T-helper 22 cell (primary cell): Measurements from ENCODE around the gene SEC31B.
A peak's percentile ranks its signal among the peaks of the same experiment; 100 is the strongest.

Experiments used
- DNase-seq: peaks from one replicate; pipeline ENCODE4 v3.0.0-alpha.2; 2020; ENCODE audit warnings: low read depth

The SEC31B gene, protein sequence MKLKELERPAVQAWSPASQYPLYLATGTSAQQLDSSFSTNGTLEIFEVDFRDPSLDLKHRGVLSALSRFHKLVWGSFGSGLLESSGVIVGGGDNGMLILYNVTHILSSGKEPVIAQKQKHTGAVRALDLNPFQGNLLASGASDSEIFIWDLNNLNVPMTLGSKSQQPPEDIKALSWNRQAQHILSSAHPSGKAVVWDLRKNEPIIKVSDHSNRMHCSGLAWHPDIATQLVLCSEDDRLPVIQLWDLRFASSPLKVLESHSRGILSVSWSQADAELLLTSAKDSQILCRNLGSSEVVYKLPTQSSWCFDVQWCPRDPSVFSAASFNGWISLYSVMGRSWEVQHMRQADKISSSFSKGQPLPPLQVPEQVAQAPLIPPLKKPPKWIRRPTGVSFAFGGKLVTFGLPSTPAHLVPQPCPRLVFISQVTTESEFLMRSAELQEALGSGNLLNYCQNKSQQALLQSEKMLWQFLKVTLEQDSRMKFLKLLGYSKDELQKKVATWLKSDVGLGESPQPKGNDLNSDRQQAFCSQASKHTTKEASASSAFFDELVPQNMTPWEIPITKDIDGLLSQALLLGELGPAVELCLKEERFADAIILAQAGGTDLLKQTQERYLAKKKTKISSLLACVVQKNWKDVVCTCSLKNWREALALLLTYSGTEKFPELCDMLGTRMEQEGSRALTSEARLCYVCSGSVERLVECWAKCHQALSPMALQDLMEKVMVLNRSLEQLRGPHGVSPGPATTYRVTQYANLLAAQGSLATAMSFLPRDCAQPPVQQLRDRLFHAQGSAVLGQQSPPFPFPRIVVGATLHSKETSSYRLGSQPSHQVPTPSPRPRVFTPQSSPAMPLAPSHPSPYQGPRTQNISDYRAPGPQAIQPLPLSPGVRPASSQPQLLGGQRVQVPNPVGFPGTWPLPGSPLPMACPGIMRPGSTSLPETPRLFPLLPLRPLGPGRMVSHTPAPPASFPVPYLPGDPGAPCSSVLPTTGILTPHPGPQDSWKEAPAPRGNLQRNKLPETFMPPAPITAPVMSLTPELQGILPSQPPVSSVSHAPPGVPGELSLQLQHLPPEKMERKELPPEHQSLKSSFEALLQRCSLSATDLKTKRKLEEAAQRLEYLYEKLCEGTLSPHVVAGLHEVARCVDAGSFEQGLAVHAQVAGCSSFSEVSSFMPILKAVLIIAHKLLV

DNA sequence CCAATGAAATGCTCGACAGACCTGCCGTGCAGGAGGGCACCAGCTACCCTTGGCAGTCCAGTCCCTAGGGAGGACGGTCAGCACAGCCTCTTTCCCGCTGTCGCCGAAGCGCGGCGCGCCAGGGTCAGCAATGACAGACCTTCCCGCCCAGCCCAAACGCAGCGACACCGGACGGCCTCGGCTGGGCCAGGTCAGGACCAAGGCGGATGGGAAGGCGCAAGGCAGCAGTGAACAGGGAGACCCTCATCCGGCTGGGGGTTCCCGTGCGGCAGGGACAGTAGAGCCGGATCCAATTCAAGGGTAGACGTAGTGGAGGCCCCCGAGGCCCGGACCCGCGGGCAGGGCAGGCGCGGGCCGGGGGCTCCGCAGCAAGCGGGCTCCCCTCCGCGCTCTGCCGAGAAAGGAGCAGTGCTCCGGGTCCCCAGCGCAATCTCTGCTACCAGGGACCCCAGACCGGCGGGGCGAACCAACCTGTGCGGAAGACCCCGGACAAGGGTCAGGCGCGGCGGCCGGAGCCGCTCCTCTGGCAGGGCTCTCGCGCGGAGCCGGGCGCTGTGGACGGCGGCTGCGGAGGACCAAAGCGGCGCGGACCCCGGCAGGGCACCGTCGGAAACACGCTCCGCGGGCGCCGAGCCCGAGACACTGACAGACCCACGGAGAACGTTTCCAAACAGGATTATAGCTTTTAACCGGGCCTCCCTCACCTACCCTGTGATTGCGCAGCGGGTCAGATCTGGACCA, at the start of gene SEC31B:
SEC31B (minus strand) TSS at position 551 of the 741 bp plus-strand sequence. CDS start 2,909 bp downstream, outside the sequence.
- no peak for DNase-seq

DNA sequence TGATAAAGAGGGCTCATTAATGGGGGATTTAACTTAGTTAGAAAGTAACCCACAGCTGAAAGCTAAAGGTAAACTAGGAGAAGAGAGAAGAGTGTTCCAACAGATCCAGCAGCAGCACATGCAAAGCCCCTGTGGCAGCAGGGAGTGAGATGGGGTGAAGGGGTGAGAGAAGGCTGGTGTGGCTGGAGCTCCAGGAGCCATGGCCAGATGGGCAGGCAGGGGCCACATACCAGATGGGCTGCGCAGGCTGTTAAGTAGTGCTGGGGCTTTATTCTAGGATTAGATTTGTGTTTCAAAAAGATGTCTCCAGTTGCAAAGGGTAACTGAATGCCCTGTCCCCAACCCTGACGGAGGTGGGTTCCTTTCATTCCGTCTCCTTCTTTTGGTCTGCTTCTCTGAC, 49.3 kb upstream of the SEC31B start:
- no peak for DNase-seq

DNA sequence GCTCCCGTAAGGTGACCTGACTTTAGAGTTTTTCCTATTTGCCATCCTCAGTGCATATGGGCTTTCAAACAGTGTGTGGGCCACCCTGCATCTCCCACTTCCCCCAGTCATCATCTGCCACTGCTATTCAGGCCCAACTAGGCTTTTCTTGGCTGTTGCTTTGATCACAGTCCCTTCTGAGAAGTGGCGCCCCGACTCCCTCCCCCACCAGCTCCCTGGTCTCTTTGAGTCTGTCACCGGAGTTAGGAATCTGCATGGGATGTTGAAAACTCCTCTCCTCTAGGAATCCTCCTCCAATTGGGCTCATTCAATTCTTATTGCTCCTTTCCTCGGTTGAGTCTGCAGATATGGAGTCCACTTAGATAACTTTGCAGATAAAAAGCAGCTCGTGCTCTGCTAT, 48.2 kb upstream of the SEC31B start:
- no peak for DNase-seq

DNA sequence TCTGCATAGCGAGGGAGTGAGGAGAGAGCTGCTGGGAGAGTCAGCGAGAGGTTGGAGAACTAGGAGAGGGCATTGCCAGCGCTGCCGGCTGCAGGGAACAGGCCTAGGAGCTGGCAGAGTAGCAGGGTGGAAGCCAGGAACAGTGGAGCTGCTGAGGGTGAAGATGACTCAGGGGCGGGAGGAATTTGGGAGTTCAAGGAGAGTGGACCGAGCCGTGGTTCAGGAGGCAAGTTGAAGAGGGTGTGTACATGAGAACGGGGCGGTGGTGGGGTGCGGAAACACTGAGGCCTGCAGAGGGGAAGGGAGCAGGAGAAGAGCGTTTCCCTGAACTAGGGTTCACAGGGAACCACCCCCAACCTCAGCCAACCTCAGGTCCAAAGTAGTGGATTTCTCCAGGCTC, 47.6 kb upstream of the SEC31B start:
- no peak for DNase-seq

DNA sequence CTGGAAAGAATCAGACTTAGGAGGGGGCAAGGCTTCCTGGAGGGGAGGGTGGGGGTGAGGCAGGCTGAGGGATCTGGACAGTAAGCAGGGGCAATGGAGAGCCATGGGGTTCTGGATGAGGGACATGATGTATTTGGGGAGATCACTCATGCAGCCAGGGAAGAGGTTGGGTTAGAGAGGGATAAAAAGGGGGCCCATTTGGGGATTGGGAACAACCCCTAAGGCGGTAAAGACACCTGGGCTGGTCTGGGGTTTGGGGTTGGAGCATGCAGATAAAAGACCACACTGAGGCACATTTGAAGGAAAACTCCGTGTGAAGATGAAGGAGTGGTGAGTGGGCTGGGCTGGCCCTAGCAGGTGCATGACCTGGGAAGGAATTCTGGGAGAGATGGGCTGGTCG, 46.9 kb upstream of the SEC31B start:
- no peak for DNase-seq

DNA sequence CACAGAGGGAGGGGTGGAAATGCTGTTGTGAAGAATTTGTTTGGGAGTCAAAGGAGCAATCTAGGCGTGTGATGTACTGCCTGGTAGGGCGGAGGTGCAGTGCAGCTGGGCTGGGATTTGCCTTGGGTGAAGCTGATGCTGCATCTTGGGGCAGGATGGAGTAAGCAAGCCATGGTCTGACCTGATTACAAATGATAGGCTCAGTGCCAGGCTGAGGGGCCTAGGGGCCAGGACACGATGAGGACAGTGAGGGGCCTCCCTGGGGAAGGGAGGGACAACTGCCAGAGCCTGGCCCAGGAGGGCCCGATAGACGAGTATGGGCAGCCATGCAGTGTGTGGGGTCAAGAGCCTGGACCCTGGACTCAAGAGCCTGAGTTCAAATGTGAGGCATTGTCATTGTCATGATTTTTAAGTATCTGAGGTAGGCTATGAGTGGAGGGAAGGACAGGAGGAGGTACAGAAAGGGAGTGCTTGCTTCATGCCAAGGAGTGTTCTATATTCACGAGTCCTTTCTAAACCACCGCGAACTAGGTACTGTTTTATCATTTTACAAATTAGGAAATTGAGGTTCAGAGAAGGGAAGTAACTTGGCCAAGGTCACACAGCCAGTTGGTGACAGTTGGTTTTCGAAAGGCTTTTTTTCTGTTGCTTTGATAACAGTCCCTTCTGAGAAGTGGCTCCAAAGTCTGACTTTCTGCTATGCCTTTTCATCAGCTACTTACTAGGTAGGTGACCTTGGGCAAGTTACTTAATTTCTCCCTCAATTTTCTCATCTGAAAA, 45.7 kb upstream of the SEC31B start:
- DNase-seq: no peak

DNA sequence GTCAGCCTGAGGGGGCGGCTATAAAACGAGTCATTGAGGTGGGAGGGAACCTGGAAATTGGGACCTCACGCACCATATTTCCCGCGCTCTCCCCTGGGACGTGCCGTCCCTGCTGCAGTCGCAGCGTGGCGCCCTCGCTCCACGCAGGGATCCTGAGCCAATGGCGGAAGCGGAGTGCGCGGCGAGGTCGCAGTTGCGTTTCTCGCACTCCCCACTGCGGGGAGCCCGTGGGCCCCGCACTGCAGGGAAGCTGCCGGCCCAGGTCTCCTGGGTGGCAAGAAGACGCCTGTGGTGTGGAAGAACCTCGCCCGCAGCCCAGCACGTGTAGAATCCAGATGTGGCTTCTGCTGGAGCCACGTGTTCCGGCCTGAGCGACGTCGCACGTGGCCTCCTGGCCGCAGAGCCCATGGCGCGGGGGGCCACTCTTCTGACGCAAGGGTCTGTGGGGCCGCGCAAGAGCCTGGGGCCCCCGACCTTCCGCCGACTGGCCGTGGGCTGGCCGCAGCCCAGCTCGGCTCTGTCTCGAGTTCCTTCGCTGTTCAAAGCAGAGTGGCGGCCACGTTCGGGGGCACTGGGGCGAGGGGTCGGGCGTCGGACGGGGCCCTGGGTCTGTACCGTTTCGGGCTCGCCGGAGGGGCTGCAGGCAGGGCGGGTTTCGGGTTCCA, 42.5 kb upstream of the SEC31B start:
- peak; percentile 43 for DNase-seq

DNA sequence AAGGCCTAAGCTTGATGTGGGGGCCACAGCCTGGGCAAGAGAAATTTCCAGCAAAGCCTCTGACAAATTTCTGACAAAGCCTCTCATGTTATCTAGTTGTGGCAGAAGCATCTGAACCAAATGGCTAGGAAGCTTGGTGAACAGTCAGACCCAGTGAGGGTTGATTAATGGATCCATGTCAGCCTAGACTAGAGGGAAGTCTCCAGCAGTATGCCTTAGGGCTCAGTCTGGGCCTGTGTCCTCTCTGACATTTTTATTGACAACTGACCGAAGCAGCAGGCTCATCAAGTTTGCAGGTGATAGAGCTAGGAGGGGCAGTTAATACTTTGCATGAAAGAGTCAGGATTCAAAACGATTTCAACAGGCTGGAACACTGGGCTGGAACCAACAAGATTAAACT, 41.3 kb upstream of the SEC31B start:
- no peak for DNase-seq

DNA sequence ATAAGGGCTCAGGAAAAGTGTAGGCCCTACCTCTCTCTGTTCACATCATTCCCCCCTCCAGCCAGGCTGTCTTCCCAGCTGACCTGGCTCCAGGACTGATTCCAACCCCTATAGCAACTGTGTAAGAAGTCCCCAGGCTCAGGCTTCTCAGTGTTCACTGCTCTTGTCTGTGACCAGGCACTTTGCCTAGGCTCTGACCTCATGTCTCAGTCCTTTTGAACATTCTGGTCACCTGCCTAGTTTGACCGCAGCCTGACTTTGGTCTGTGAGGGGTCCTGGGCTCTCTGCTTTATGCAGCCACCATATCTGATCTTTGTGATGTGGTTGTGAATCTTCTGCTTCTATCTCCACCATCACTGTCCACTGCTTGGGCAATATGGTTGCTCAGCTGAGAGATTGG, 40.6 kb upstream of the SEC31B start:
- no peak for DNase-seq

DNA sequence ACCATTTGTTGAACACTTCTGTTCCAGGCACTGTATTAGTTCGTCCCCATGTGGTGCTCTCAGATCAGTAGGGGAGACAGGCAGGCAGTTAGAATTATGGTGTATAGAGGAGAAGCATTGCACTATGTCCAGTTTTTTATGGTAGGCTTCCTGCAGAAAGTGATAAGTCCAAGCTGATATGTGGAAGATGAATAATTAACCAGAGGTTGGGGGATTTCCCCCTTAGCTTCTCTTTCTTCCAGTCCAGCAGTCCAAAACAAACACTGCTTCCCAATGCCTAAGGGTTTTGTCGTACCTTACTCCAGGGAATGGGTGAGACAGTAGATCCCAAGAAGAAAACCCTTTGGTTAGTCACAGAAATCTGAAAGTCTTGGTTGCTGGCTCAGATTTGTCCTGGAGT, 35.2 kb upstream of the SEC31B start:
- no peak for DNase-seq

DNA sequence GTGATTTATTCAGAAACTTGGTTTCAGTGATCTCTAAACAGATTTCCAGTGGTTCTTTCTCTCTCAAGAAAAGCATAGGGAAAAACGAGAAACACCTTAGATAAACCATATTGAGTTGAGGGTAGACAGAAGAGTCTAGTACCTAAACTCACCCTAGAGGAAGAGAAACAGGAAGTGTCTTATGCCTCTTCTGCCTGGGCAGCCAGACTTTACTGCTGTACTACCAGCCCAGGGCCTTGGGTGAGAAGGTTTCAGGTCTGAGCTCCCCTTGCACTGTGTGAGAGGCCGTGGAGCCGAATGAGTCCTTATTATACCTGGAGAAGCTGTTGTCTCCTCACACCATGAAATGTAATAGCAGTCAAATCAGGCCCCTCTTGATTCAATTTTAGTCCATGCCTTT, 34.3 kb upstream of the SEC31B start:
- no peak for DNase-seq

DNA sequence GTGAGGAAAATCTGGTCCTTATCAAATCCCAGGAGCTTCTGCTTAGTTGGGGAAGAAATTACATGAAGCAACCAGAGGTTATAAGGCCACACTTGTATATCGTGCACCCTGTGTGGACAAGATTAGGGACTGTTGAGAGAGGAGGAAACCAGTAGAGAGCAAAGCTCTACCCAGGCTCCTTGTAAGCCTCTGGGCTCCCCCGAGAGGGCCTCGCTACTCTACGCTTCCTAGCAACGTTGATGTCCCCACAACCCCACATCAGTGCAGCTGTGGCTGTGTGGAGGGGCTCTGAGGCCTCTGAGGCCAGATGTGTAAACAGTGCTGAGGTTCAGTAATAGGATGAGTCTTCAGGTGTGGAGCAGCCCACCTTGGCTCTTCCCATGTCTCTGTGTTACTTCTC, 32.1 kb upstream of the SEC31B start:
- no peak for DNase-seq

DNA sequence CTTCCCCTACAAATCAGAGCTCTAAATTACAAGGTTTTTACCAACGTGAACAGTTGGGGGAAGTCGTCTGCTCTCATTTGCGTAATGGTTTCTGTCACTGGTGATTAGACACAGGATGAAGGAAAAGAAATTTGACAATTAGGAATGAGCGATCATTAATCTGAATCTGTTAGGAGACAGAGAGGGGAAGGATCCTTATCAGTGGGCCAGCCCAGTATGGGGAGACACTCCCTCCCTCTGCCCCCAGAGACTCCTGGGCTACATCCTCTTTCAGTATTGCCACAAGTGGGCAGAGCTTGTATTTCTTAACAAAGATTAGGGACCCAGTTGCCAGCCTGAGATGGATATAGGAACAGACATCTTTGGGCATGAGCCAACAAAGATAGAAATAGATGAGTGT, 31.5 kb upstream of the SEC31B start:
- DNase-seq: no peak

DNA sequence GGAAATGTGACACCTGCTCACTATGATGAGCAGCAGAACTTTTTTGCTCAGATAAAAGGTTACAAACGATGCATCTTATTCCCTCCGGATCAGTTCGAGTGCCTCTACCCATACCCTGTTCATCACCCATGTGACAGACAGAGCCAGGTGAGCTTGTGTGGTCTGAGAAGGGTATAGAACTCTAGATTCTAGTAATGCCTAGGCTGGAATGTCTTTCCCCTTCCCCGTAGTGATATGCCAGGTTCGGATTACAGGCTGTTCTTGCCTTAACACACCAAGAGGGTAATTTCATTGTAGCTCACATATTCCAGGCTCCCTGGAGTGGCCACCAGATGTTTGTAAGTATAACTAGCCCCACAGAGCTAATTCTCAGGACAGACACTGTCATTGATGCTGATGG, 25.3 kb upstream of the SEC31B start:
- no peak for DNase-seq

DNA sequence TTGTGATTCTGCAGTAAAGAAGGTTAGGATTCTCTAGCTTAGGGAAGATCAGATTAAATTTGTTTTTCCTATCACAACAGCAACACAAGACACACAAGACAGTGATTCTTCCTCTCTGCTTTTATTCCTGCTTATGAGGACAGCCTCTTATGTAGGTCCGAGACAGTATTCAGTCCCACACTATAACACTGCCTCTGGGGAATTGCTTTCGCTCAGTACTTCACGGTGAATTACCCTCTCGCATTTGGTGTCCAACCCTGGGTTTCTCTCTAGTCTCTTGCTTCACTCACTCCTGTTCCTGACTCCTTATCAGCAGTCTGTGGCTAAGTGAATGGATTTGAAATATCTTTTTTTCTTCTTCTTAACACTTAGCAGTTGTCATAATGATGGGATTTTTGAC, 17.8 kb upstream of the SEC31B start:
- DNase-seq: no peak

DNA sequence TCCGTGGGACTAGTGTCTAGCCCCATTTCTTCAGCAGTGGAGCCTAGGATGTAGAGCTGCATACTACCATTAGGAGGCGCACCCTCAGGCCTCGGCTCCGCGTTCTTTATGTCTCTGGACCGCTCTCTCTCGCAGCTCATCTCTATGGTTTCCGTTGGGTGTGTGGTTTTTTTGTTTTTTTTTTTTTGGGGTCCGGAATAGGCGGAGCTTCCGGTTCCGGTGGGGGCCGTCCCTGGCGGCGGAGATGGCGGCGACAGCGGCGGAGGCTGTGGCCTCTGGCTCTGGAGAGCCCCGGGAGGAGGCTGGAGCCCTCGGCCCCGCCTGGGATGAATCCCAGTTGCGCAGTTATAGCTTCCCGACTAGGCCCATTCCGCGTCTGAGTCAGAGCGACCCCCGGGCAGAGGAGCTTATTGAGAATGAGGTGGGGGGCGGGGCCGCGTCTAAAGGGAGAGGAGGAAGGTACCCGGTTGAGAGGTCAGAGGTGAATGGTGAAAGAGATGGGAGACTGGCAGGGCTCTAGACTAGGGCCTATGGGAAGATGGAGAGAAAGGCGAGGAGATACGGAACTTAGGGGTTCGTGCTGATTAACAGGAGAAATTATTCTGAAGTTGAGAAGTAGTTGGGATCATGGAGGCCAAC, 16.2 kb upstream of the SEC31B start, which contains the start of gene HIF1AN:
HIF1AN (plus strand) TSS at position 229 of the 639 bp plus-strand sequence; CDS start at position 245, 16 bp downstream.
- DNase-seq: peak; percentile 81

DNA sequence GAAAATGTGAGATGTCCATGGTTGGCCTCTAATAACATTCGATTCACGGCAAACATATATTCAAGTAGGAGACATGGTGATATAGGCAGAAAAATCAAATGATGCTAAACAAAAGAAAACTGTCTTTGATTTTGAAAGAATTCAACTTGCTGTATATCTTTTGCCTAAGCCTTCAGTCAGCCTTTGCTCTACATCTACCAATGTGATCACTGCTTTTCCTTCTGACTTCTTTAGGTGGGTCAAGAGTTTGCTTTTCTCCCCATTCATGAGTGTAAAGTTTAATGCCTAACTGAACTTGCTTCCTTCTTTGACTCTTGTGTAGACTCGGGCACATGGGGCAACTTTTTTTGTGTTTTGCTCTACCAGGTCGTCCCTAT, 15.7 kb upstream of the SEC31B start:
- no peak for DNase-seq

DNA sequence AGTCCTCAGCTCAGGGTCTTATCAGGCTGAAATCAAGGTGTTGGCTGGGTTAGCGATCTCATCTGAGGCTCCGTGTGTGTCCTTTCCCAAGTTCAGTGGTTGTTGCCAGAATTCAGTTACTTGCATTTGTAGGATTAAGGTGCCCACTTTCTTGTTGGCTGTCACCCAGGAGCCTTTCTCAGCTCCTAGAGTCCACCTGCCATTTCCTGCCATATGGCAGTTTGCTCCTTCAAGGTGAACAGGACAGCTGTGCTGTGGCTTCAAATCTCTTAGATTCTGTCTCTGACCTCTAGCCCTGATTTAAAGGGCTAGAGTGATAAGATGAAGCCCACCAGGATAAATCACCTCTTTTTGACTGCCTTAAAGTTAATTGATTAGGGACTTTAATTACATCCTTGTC, 15.1 kb upstream of the SEC31B start:
- DNase-seq: no peak

DNA sequence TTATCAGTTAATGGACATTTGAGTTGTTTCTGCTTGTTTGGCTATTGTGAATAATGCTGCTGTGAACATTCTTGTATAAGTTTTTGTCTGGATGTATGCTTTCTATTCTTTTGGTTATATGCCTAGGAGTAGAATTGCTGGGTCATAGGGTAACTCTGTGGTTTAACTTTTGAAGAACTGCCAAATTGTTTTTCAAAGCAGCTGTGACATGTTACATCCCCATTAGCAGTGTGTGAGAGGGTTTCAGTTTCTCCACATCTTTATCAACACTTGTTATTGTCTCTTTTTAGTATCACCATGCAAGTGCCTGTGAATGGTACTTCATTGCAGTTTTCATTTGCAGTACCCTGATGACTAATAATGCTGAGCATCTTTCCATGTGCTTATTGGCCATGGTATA, 12.1 kb upstream of the SEC31B start:
- no peak for DNase-seq
